HL-60 (cell line): ENCODE results near the gene PKD1.
"Not testable (repeated sequence)": the region's sequence is repeated elsewhere in the genome, so short reads cannot be mapped to it uniquely, and the experiment has no call there.

Experiments used
- CTCF ChIP-seq: IDR thresholded peaks from one replicate; pipeline ENCODE4 v1.5.1; 2011; ENCODE audit warnings: low read length, control low read depth, inconsistent platforms; ENCODE audit not compliant: insufficient read depth
- GABPA ChIP-seq: IDR thresholded peaks from 2 replicates; pipeline ENCODE4 v1.6.1; 2012; ENCODE audit warnings: low read depth
- POLR2AphosphoS5 ChIP-seq: IDR thresholded peaks from 2 replicates; pipeline ENCODE4 v1.6.1; 2012; ENCODE audit warnings: low read depth

- not testable (repeated sequence) for TF ChIP-seq CTCF, GABPA, POLR2AphosphoS5
Measured at GRCh38 chr16:2121325-2121724, 14.4 kb downstream of the PKD1 start.
